ENCODE results near the gene EDIL3. TPM values are rescaled to one million over a fixed set of nuclear protein-coding genes. Genes with fewer than 3 reads are reported as not detected.

Gene EDIL3
- total and polyA plus RNA-seq, 9 of the 15 experiments (the other 6 are each of a cell fraction or from before 2014, with no cell fraction given), result 0.09 TPM; not detected in 8

DNA sequence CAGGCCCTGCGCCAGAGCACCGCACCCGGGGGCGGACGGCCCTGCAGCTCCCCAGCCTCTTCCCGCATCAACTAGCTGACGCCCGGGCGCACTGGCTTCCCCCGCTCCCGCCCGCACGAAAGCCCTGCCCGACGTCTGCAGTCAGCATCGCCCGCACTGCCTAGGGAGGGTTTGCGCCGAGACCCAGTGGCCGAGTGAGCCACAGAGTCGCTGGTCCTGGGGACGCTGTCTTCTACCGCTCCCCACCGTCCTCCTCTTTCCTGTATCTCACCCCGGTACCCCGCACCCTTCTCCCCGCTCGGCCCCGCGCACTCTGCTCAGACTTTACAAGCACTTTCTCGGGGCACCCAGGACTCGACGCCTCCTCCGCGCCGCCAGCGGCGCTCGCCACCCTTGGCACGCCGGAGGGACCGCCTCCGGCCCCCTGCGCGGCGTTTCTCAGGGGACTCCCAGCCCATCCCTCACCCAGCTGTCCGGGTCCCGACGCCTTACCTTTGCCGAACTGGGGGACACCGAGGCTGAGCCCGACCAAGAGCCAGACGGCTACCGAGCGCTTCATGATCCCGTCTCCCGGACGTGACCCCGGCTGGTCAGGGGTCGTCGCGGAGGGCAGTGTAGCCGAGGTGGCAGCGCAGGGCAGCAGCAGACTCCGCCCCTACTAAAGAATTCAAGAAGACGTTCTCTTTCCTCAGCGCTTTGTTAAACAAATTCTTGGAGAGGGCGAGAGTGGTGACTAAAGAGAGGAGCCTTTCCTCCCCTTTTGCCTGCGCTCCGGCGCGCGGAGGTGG is 670 bp downstream of the EDIL3 start (continued):
- TF ChIP-seq GATAD2A (IDR thresholded peaks at IDR 0.05), result no peak
- TF ChIP-seq, protein P1, sequence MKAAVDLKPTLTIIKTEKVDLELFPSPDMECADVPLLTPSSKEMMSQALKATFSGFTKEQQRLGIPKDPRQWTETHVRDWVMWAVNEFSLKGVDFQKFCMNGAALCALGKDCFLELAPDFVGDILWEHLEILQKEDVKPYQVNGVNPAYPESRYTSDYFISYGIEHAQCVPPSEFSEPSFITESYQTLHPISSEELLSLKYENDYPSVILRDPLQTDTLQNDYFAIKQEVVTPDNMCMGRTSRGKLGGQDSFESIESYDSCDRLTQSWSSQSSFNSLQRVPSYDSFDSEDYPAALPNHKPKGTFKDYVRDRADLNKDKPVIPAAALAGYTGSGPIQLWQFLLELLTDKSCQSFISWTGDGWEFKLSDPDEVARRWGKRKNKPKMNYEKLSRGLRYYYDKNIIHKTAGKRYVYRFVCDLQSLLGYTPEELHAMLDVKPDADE (conservative IDR thresholded peaks at IDR 0.05; ENCODE audit: control insufficient read depth, low read depth, low read length), result no peak

DNA sequence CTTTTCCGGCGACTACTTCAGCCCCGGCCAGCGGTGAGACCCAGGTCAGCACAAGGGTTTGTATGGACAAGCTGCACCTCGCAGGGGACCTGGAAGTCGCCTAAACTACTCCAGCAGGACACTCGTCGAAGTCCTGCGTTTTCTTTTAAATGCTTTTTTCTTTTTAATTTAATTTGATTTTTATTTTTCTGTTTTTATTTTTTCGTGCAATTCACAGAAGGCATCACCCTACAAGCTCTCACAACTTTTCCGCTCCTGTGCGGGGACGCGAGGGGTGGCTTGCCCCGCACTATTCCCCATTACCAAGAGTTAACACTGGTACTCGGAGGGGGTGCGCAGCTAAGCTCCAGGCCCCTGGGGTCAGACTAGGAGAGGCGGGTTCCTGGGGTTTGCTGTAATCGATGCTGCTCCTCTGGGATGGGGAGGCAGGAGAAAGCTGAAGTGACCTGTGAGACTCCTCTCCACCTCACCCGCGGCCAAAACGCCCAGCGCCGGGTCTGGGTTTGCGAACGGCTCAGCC is 1.3 kb downstream of the EDIL3 start:
- DNase-seq (ENCODE audit: extremely low read depth in 1 of 4, low spot score in 3 of 4), result no peak
- Histone ChIP-seq H3K4me2 (ENCODE audit: insufficient read depth, low read length) (no peak overlapping the region), H3K27me3 (ENCODE audit: control insufficient read depth in 2 of 2, insufficient read depth in 2 of 2, low read length in 2 of 2) (no peaks in the 10 kb centered on the region), H3K9me1 (ENCODE audit: control insufficient read depth, insufficient read depth, low read length) (no peaks in the 10 kb centered on the region), H2AFZ (ENCODE audit: low read depth, low read length) (no peak overlapping the region), H3K4me1 (replicated peaks in 1 of 2; ENCODE audit: control insufficient read depth in 2 of 2, insufficient read depth in 2 of 2, low read length in 2 of 2) (no peaks in the 10 kb centered on the region), H4K20me1 (replicated peaks; ENCODE audit: control insufficient read depth, insufficient read depth, low read length) (no peaks in the 10 kb centered on the region), H3K9me3 (replicated peaks; ENCODE audit: control insufficient read depth, insufficient read depth, low read depth, low read length) (no peaks in the 10 kb centered on the region), H3K9ac (ENCODE audit: insufficient read depth in 1 of 2, low read depth in 2 of 2, low read length in 2 of 2) (no peak overlapping the region), H3K27ac (ENCODE audit: extremely low read depth, low read depth, low read length) (no peak overlapping the region), H3K36me3 (ENCODE audit: control insufficient read depth, insufficient read depth, low read length) (no peaks in the 10 kb centered on the region), H3K79me2 (ENCODE audit: control insufficient read depth, insufficient read depth, low read length) (no peaks in the 10 kb centered on the region), H3K4me3 (no peak overlapping the region)
- CTCF ChIA-PET (ENCODE audit: low intra/inter-chr PET ratio), result no interaction called here
- TF ChIP-seq HDAC6 (IDR thresholded peaks at IDR 0.05; ENCODE audit: low read depth, low read length), result no peak
- no peak for TF ChIP-seq NR3C1 (CRISPR knock-in tag; IDR thresholded peaks at IDR 0.05)
- no peak for TF ChIP-seq ZNF717 (CRISPR knock-in tag; IDR thresholded peaks at IDR 0.05)
- TF ChIP-seq, protein P2, sequence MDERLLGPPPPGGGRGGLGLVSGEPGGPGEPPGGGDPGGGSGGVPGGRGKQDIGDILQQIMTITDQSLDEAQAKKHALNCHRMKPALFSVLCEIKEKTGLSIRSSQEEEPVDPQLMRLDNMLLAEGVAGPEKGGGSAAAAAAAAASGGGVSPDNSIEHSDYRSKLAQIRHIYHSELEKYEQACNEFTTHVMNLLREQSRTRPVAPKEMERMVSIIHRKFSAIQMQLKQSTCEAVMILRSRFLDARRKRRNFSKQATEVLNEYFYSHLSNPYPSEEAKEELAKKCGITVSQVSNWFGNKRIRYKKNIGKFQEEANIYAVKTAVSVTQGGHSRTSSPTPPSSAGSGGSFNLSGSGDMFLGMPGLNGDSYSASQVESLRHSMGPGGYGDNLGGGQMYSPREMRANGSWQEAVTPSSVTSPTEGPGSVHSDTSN (CRISPR knock-in tag; IDR thresholded peaks at IDR 0.05; ENCODE audit: low read depth), result no peak
- TF ChIP-seq, protein P2 (tag; conservative IDR thresholded peaks at IDR 0.05; ENCODE audit: low read depth), result no peak
- BruUV-seq (replicated peaks), result no TSS peak
- in situ Hi-C loops (cut with MboI), result no loop called here
- WGBS (ENCODE audit: insufficient coverage, low coverage, missing lambda C conversion rate), result 8% methylated on average over 22 of the region's 26 CpGs
- intact Hi-C loops (cut with micrococcal nuclease), result no loop called here
- no peak for FAIRE-seq
- no peak for ATAC-seq
- POLR2A ChIA-PET, result interaction anchor here (0.6 kb wide), 1 partner anchor 387 kb away, joined by 3 read pairs; no protein-coding TSS in a partner anchor

All from K562 (cell line).